ENCODE results near the gene ENO1.
"Not testable (repeated sequence)": the region's sequence is repeated elsewhere in the genome, so short reads cannot be mapped to it uniquely, and the experiment has no call there.

Gene ENO1

DNA sequence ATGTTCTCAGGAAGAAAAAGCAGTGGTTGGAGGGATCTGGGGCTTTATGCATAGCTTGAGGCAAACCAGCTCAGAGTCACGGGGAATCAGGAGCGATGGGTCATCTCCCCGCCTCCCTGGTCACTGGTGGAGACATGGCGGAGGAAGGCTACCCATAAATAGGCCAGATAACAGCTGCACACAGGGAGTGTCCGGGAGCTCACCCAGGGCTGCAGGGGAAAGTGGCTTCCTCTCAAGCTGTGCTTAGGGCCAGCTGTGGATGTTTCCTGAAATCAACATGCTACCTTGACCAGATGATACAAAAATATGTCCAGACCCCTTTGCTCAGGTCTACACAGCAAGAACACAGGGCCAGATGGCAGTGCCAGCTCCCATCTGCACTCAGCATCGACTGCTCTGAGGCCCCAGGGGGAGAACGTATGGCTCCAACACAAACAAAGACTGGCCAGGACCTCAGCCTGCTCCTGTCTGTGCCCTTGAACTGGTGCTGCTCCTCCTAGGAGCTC, 33.9 kb downstream of the ENO1 start:
- no peak overlapping the region for H3K4me3 ChIP-seq (ENCODE audit: low read depth, low read length)
- TF ChIP-seq CTCF (IDR thresholded peaks at IDR 0.05; ENCODE audit: insufficient read depth, low read depth, low read length, missing control alignments), result no peak
- DNase-seq (ENCODE audit: low read depth), result no peak

GRCh38 chr1:8841395-8841794, 37.1 kb downstream of the ENO1 start:
- no peak overlapping the region for H3K4me3 ChIP-seq (ENCODE audit: low read depth, low read length)
- no peak for DNase-seq (ENCODE audit: low read depth)
- TF ChIP-seq CTCF (IDR thresholded peaks at IDR 0.05; ENCODE audit: insufficient read depth, low read depth, low read length, missing control alignments), result no peak

GRCh38 chr1:8839990-8840389, 38.5 kb downstream of the ENO1 start:
- TF ChIP-seq CTCF (IDR thresholded peaks at IDR 0.05; ENCODE audit: insufficient read depth, low read depth, low read length, missing control alignments), result no peak
- no peak for DNase-seq (ENCODE audit: low read depth)
- H3K4me3 ChIP-seq (ENCODE audit: low read depth, low read length), result no peak overlapping the region

- H3K4me3 ChIP-seq (ENCODE audit: low read depth, low read length), result no peak overlapping the region
- DNase-seq (ENCODE audit: low read depth), result no peak
- TF ChIP-seq CTCF (IDR thresholded peaks at IDR 0.05; ENCODE audit: insufficient read depth, low read depth, low read length, missing control alignments), result no peak
Measured at GRCh38 chr1:8835941-8836643, 42.4 kb downstream of the ENO1 start.

DNA sequence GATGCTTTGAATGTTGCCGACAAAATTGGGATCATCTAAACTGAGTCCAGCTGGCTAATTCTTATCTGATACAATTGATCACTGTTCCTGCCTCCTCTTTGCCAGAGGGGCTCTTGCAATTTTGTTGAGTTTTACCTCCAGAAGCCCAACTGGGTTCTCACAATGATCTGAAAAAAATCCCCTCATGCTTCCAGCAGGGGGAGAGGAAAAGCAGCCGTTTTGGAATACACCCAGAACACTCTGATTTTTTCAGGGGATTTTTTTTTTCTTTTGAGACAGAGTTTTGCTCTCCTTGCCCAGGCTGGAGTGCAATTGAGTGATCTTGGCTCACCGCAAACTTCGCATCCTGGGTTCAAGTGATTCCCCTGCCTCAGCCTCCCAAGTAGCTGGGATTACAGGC, 47.1 kb downstream of the ENO1 start:
- H3K4me3 ChIP-seq (ENCODE audit: low read depth, low read length), result no peak overlapping the region
- TF ChIP-seq CTCF (IDR thresholded peaks at IDR 0.05; ENCODE audit: insufficient read depth, low read depth, low read length, missing control alignments), result no peak
- no peak for DNase-seq (ENCODE audit: low read depth)

- not testable (repeated sequence) for DNase-seq (ENCODE audit: low read depth); H3K4me3 ChIP-seq (ENCODE audit: low read depth, low read length)
Measured at GRCh38 chr1:8830732-8831131, 47.8 kb downstream of the ENO1 start.

- H3K4me3 ChIP-seq (ENCODE audit: low read depth, low read length), result no peak overlapping the region
- no peak for TF ChIP-seq CTCF (IDR thresholded peaks at IDR 0.05; ENCODE audit: insufficient read depth, low read depth, low read length, missing control alignments)
- no peak for DNase-seq (ENCODE audit: low read depth)
Measured at GRCh38 chr1:8825985-8826481, 52.5 kb downstream of the ENO1 start.

Measured in GM12865 (cell line).